IMR-90 (cell line): ENCODE measurements around the gene ENTREP3. TPM values are rescaled to one million over a fixed set of nuclear protein-coding genes. Genes with fewer than 3 reads are reported as not detected.

Experiments used
- ATAC-seq: fragments of 200-7000 bp; cut with Tn5 transposase; 2 replicates; pipeline ENCODE4 v1.9.1; 2020; ENCODE audit warnings: low read depth, mild to moderate bottlenecking, moderate library complexity
- BruUV-seq: library from RNA; stranded (reverse); fragments of 400-500 nt; replicated peaks from 2 replicates; lab custom pipeline; 2021; lab: Mats Ljungman, UMichigan
- CTCF ChIA-PET: fragments of 300-600 bp; formaldehyde crosslinking; extraction: SDS; loops from one replicate; lab custom pipeline; 2021; ENCODE audit warnings: antibody characterized with exemption; lab: Yijun Ruan, JAX
- POLR2A ChIA-PET: fragments of 300-600 bp; sonication (Branson Sonifier 250); formaldehyde crosslinking; loops from one replicate; lab custom pipeline; 2022; ENCODE audit warnings: antibody characterized with exemption; ENCODE audit not compliant: unreplicated experiment; lab: Charles Lee
- DNase-seq: peaks from one replicate; pipeline ENCODE4 v3.0.0; 2013
- H2AFZ ChIP-seq: replicated peaks from 2 replicates; pipeline ENCODE3; 2013; ENCODE audit warnings: low read length, mild to moderate bottlenecking; ENCODE audit not compliant: poor library complexity
- H2AK5ac ChIP-seq: 2 replicates; pipeline ENCODE4 v1.6.1; 2013; ENCODE audit warnings: low read depth, low read length, inconsistent platforms
- H2AK9ac ChIP-seq: replicated peaks from 2 replicates; pipeline ENCODE3; 2013; ENCODE audit warnings: mild to moderate bottlenecking, low read depth, low read length, moderate library complexity; ENCODE audit not compliant: poor library complexity
- H2BK120ac ChIP-seq: 2 replicates; pipeline ENCODE4 v1.6.1; 2013; ENCODE audit warnings: low read depth, low read length, inconsistent platforms
- H2BK15ac ChIP-seq: 3 replicates; pipeline ENCODE4 v1.6.1; 2013; ENCODE audit warnings: low read depth, low read length, inconsistent platforms
- H2BK20ac ChIP-seq: 2 replicates; pipeline ENCODE4 v1.6.1; 2013; ENCODE audit warnings: low read depth, mild to moderate bottlenecking, inconsistent platforms, low read length, moderate library complexity
- H2BK5ac ChIP-seq: 2 replicates; pipeline ENCODE4 v1.6.1; 2013; ENCODE audit warnings: mild to moderate bottlenecking, low read depth, low read length, inconsistent platforms; ENCODE audit not compliant: poor library complexity, severe bottlenecking
- H3K14ac ChIP-seq: replicated peaks from 2 replicates; pipeline ENCODE4 v1.6.1; 2013; ENCODE audit warnings: low read depth, low read length, inconsistent platforms
- H3K18ac ChIP-seq: 2 replicates; pipeline ENCODE4 v1.6.1; 2013; ENCODE audit warnings: low read depth, low read length, control low read depth
- H3K23ac ChIP-seq: 2 replicates; pipeline ENCODE4 v1.6.1; 2013; ENCODE audit warnings: low read depth, low read length, inconsistent platforms
- H3K27ac ChIP-seq: 2 replicates; pipeline ENCODE4 v1.5.1; 2013; ENCODE audit warnings: mild to moderate bottlenecking, control low read depth, low read length; ENCODE audit not compliant: insufficient read depth
- H3K27me3 ChIP-seq: 2 replicates; pipeline ENCODE4 v1.6.1; 2013; ENCODE audit warnings: low read length; ENCODE audit not compliant: control insufficient read depth, insufficient read depth
- H3K36me3 ChIP-seq: 2 replicates; pipeline ENCODE4 v1.6.1; 2013; ENCODE audit warnings: low read length, mixed read lengths; ENCODE audit not compliant: control insufficient read depth, insufficient read depth
- H3K4ac ChIP-seq: 2 replicates; pipeline ENCODE4 v1.6.1; 2013; ENCODE audit warnings: low read depth, low read length, inconsistent platforms
- H3K4me1 ChIP-seq: 2 replicates; pipeline ENCODE4 v1.6.1; 2013; ENCODE audit warnings: low read length, mixed read lengths; ENCODE audit not compliant: control insufficient read depth, insufficient read depth
- H3K4me2 ChIP-seq: 2 replicates; pipeline ENCODE4 v1.6.1; 2013; ENCODE audit warnings: low read depth, mild to moderate bottlenecking, control low read depth, low read length, moderate library complexity
- H3K4me3 ChIP-seq: 2 replicates; pipeline ENCODE4 v1.5.1; 2013; ENCODE audit warnings: low read depth, mild to moderate bottlenecking, control low read depth, low read length, moderate library complexity; ENCODE audit not compliant: insufficient read depth
- H3K56ac ChIP-seq: 2 replicates; pipeline ENCODE4 v1.6.1; 2013; ENCODE audit warnings: low read length, inconsistent platforms; ENCODE audit not compliant: insufficient read depth; ENCODE audit errors: extremely low read depth
- H3K79me1 ChIP-seq, 2 experiments: 2 replicates each; pipeline ENCODE4 v1.6.1; 2013; ENCODE audit warnings: low read length in 2 of 2, inconsistent platforms in 1 of 2, low read depth in 1 of 2
- H3K9ac ChIP-seq: 2 replicates; pipeline ENCODE4 v1.6.1; 2013; ENCODE audit warnings: low read depth, low read length, control low read depth
- H3K9me1 ChIP-seq: 2 replicates; pipeline ENCODE4 v1.6.1; 2013; ENCODE audit warnings: low read length, inconsistent platforms; ENCODE audit not compliant: insufficient read depth
- H3K9me3 ChIP-seq: 2 replicates; pipeline ENCODE4 v1.6.1; 2013; ENCODE audit warnings: low read length; ENCODE audit not compliant: control insufficient read depth, insufficient read depth
- H4K20me1 ChIP-seq: 2 replicates; pipeline ENCODE4 v1.6.1; 2013; ENCODE audit warnings: low read length, inconsistent platforms; ENCODE audit not compliant: insufficient read depth
- H4K5ac ChIP-seq: 2 replicates; pipeline ENCODE4 v1.6.1; 2013; ENCODE audit warnings: mild to moderate bottlenecking, low read depth, low read length, control low read depth
- H4K8ac ChIP-seq, 2 experiments: 2 replicates each; pipeline ENCODE4 v1.6.1; 2013; ENCODE audit warnings: low read depth in 2 of 2, low read length in 2 of 2, control low read depth in 1 of 2, inconsistent platforms in 1 of 2
- H4K91ac ChIP-seq: 2 replicates; pipeline ENCODE4 v1.6.1; 2013; ENCODE audit warnings: low read depth, low read length, inconsistent platforms; ENCODE audit not compliant: insufficient read depth
- BHLHE40 ChIP-seq: fragments of 150-350 bp; IDR thresholded peaks from 2 replicates; pipeline ENCODE4 v1.6.1; 2016; ENCODE audit warnings: mild to moderate bottlenecking, low read depth, low read length
- CHD1 ChIP-seq: IDR thresholded peaks from 2 replicates; pipeline ENCODE4 v1.6.1; 2012; ENCODE audit warnings: low read depth, low read length, improper control_type of control experiment
- POLR2A ChIP-seq: IDR thresholded peaks from 2 replicates; pipeline ENCODE4 v1.6.1; 2012; ENCODE audit warnings: mild to moderate bottlenecking, low read depth, low read length
- RAD21 ChIP-seq: IDR thresholded peaks from 2 replicates; pipeline ENCODE4 v1.6.1; 2012; ENCODE audit warnings: low read length, improper control_type of control experiment
- WGBS, 2 experiments: methylation state at CpG; one replicate each; pipeline versions ENCODE4 v1.1.5 to v1.1.7; 2013; ENCODE audit warnings: missing lambda C conversion rate in 2 of 2; ENCODE audit not compliant: insufficient read length in 1 of 2; ENCODE audit errors: extremely low coverage in 2 of 2; 5-methylcytosine and 5-hydroxymethylcytosine counted together
- dilution Hi-C: fragments of 300-500 bp; cut with HindIII; formaldehyde crosslinking; loops from one replicate; pipeline ENCODE4 v1.14.3; 2018; ENCODE audit warnings: low sequenced_read_pairs; ENCODE audit not compliant: unreplicated experiment
- in situ Hi-C: fragments of 300-500 bp; cut with MboI; formaldehyde crosslinking; loops from 3 replicates; pipeline ENCODE4 v1.14.3; 2019; ENCODE audit warnings: low sequenced_read_pairs, inconsistent platforms, mixed read lengths
- intact Hi-C: fragments of 100-400 bp; cut with micrococcal nuclease; formaldehyde crosslinking; loops from 2 replicates; pipeline ENCODE4 v1.10.0; 2022
- polyA plus RNA-seq, 3 experiments: library from polyadenylated mRNA; depleted of rRNA; stranded (reverse); fragments of >200 nt; gene quantifications; 2 replicates each; pipeline ENCODE4 v1.2.3, GENCODE V29; 2012; ENCODE audit warnings: low replicate concordance in 1 of 3
- total RNA-seq: library from RNA; depleted of rRNA; stranded (reverse); fragments of >200 nt; gene quantifications from 2 replicates; pipeline ENCODE4 v1.2.3, GENCODE V29; 2012
- TF ChIP-seq, protein P1 (sequence below): conservative IDR thresholded peaks from 2 replicates; pipeline ENCODE4 v1.5.1; 2012; ENCODE audit warnings: mild to moderate bottlenecking, low read depth, low read length, improper control_type of control experiment

The ENTREP3 gene
- total and polyA plus RNA-seq, 2 of the 4 experiments (the other 2 are of a cell fraction), result 1.4 to 23.8 TPM

DNA sequence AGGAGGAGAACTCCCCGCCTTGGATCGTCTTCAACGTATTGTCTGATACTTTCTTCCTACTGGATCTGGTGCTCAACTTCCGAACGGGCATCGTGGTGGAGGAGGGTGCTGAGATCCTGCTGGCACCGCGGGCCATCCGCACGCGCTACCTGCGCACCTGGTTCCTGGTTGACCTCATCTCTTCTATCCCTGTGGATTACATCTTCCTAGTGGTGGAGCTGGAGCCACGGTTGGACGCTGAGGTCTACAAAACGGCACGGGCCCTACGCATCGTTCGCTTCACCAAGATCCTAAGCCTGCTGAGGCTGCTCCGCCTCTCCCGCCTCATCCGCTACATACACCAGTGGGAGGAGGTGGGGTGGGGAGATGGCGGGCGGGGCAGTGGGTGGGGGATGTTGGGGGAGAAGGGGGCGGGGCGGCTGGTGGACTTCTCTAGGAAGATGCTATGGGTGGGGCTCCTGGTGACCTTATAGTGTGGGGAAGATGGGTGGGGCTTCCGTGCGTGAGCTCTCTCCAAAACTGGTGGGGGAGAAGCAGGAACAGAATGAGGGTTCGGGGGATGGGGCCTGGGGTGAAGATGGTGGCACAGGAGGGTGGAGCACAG, 27.3 kb upstream of the ENTREP3 start:
- Histone ChIP-seq H3K4me3 (no peak overlapping the region), H2BK120ac (no peak overlapping the region), H3K9me1 (peaks cover 5% of the 10 kb centered on the region; the same call in 1 of the 2 replicates), H3K36me3 (no peaks in the 10 kb centered on the region), H3K4me1 (peaks cover 1% of the 10 kb centered on the region; the same call in 1 of the 2 replicates), H2AFZ (no peak overlapping the region), H2BK5ac (no peak overlapping the region), H3K56ac (no peak overlapping the region), H3K23ac (no peak overlapping the region), H3K9me3 (no peaks in the 10 kb centered on the region), H3K27me3 (no peaks in the 10 kb centered on the region), H4K5ac (no peak overlapping the region), H3K79me1 (peaks cover 0 to 8% of the 10 kb centered on the region in 2 experiments; a peak in 2 of 4 replicates), H2AK9ac (no peak overlapping the region), H3K18ac (no peak overlapping the region), H4K91ac (no peak overlapping the region), H2BK15ac (no peak overlapping the region), H4K8ac (no peak overlapping the region), H3K4me2 (no peak overlapping the region), H4K20me1 (no peaks in the 10 kb centered on the region; the same call in 1 of the 2 replicates), H3K9ac (no peak overlapping the region), H3K14ac (no peak overlapping the region), H3K4ac (no peak overlapping the region), H2AK5ac (no peak overlapping the region), H2BK20ac (no peak overlapping the region), H3K27ac (peak overlapping the region; percentile 49; the same call in 1 of the 2 replicates)
- intact Hi-C loops (no loop called here), dilution Hi-C loops (no loop called here), in situ Hi-C loops (no loop called here)
- ATAC-seq (no peak), DNase-seq (no peak)
- 100% methylated on average over 3 of the region's 29 CpGs; no CpG with 5 or more reads in 1 of the 2 experiments for WGBS, 2 experiments
- ChIA-PET POLR2A (no interaction called here), CTCF (no interaction called here)
- no peak for TF ChIP-seq RAD21
- TF ChIP-seq BHLHE40, result no peak
- no peak for TF ChIP-seq CHD1
- TF ChIP-seq, protein P1, sequence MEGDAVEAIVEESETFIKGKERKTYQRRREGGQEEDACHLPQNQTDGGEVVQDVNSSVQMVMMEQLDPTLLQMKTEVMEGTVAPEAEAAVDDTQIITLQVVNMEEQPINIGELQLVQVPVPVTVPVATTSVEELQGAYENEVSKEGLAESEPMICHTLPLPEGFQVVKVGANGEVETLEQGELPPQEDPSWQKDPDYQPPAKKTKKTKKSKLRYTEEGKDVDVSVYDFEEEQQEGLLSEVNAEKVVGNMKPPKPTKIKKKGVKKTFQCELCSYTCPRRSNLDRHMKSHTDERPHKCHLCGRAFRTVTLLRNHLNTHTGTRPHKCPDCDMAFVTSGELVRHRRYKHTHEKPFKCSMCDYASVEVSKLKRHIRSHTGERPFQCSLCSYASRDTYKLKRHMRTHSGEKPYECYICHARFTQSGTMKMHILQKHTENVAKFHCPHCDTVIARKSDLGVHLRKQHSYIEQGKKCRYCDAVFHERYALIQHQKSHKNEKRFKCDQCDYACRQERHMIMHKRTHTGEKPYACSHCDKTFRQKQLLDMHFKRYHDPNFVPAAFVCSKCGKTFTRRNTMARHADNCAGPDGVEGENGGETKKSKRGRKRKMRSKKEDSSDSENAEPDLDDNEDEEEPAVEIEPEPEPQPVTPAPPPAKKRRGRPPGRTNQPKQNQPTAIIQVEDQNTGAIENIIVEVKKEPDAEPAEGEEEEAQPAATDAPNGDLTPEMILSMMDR, result no peak
- TF ChIP-seq POLR2A, result no peak
- BruUV-seq, result no TSS peak
